Thoracic aorta (tissue), 2 donors: ENCODE measurements around the gene LZTS3. TPM values are rescaled to one million over a fixed set of nuclear protein-coding genes. Genes with fewer than 3 reads are reported as not detected.
"Not testable (repeated sequence)": the region's sequence is repeated elsewhere in the genome, so short reads cannot be mapped to it uniquely, and the experiment has no call there.

ENCODE experiments used
- ATAC-seq: fragments of 150-250 bp; one replicate; pipeline ENCODE4 v1.8.0; 2017; ENCODE audit warnings: low read depth; ENCODE audit not compliant: insufficient number of reproducible peaks, low FRiP score
- DNase-seq: peaks from one replicate; pipeline ENCODE4 v3.0.0-alpha.2; 2020; ENCODE audit warnings: low spot score
- H3K27ac ChIP-seq, 2 donors: fragments of 200-600 bp; sonication (generic); 1 replicate in 1 of 2; 2 replicates in 1 of 2; pipeline ENCODE4 v1.5.1; 2016; ENCODE audit warnings: mild to moderate bottlenecking in 2 of 2, moderate library complexity in 2 of 2
- H3K27me3 ChIP-seq: fragments of 200-600 bp; sonication (generic); replicated peaks from 2 replicates; pipeline ENCODE4 v1.6.0; 2016; ENCODE audit warnings: mild to moderate bottlenecking; ENCODE audit not compliant: insufficient read depth
- H3K36me3 ChIP-seq: fragments of 200-600 bp; sonication (generic); one replicate; pipeline ENCODE4 v1.5.1; 2016
- H3K4me1 ChIP-seq, 2 donors: fragments of 200-600 bp; sonication (generic); 1 replicate in 1 of 2; 2 replicates in 1 of 2; pipeline versions ENCODE4 v1.5.1 to v1.6.0; 2016; ENCODE audit warnings: low read depth in 2 of 2, mild to moderate bottlenecking in 1 of 2; ENCODE audit not compliant: control insufficient read depth in 1 of 2
- H3K4me3 ChIP-seq: fragments of 200-600 bp; sonication (generic); 2 replicates; pipeline ENCODE4 v1.5.1; 2016; ENCODE audit warnings: mild to moderate bottlenecking
- H3K9me3 ChIP-seq: fragments of 200-600 bp; sonication (generic); 2 replicates; pipeline ENCODE4 v1.5.1; 2016
- total RNA-seq, 2 donors: library from RNA; depleted of rRNA; stranded (reverse); fragments of >200 nt; gene quantifications; one replicate each; pipeline versions ENCODE4 v1.1.0 to v1.2.3, GENCODE V29; 2016
- TF ChIP-seq, protein P1 (sequence below): fragments of 200-600 bp; sonication (generic); IDR thresholded peaks from one replicate; pipeline ENCODE4 v1.5.1; 2019; ENCODE audit warnings: antibody characterized with exemption

The LZTS3 gene
- total RNA-seq, 2 donors from 2014 or later, result 9.5 to 18.1 TPM

DNA sequence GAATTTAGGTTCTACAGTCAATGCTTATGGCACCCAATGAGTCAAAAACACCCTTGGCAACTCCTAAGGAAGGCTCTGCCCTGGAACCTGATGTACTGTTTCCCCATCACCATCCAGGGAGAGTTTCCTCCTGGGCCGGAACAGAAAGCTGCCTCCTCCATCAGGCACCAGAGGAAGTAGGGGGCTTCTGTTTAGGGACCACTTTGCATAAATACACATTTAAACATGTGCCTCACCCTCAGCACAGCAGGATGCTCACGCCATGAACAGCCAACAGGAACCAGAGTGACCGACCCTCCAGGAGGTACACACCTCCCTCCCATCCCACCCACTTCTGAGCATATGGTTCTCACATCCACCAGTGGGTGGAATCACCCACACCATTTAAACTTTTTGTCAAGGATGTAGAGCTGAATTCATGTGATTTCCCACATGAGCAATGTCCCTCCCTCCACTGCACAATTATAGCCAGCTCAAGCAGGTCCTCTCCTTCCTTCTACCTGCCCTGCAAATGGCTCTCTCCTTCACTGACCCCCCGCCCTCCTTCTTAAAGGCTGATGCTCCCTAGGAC lies 16.3 kb upstream of the LZTS3 start:
- H3K27ac ChIP-seq, result no peak overlapping the region
- no peaks in the 10 kb centered on the region for H3K27me3 ChIP-seq
- ATAC-seq (no peak), DNase-seq (no peak)
- H3K36me3 ChIP-seq, result peaks cover 53% of the 10 kb centered on the region
- H3K9me3 ChIP-seq, result no peaks in the 10 kb centered on the region
- H3K4me3 ChIP-seq, result no peak overlapping the region
- TF ChIP-seq, protein P1, sequence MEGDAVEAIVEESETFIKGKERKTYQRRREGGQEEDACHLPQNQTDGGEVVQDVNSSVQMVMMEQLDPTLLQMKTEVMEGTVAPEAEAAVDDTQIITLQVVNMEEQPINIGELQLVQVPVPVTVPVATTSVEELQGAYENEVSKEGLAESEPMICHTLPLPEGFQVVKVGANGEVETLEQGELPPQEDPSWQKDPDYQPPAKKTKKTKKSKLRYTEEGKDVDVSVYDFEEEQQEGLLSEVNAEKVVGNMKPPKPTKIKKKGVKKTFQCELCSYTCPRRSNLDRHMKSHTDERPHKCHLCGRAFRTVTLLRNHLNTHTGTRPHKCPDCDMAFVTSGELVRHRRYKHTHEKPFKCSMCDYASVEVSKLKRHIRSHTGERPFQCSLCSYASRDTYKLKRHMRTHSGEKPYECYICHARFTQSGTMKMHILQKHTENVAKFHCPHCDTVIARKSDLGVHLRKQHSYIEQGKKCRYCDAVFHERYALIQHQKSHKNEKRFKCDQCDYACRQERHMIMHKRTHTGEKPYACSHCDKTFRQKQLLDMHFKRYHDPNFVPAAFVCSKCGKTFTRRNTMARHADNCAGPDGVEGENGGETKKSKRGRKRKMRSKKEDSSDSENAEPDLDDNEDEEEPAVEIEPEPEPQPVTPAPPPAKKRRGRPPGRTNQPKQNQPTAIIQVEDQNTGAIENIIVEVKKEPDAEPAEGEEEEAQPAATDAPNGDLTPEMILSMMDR, result no peak
- H3K4me1 ChIP-seq, result no peaks in the 10 kb centered on the region

DNA sequence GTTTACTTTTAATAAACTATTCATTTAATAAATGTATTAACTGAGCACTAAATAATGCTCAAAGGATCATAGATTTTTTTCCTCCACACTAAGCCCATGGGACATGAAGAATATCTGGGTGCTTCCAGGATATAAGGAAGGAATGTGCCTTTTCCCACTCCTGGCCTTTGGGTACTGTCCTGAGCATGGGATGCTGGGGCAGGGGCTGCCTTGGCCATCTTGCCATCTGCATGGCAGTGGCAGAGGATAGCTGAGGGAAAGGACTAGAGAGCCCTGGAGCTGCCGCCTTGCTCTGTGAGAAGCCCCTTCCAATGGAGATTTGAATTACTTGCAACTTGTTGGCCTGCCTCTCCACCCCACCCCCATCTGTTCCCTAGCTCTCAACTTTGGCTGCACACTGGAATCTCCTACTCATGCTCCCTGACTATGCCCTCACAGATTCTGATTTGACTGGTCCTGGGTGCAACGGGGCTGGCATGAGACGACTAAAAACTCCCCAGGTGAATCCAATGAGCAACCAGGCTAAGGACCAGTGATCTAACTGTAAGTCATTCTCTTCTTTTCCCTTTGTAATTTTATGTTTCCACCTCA lies 15.6 kb upstream of the LZTS3 start:
- DNase-seq, result no peak
- no peaks in the 10 kb centered on the region for H3K27me3 ChIP-seq
- H3K4me1 ChIP-seq, result no peaks in the 10 kb centered on the region
- TF ChIP-seq, protein P1, result no peak
- H3K4me3 ChIP-seq, result no peak overlapping the region
- H3K9me3 ChIP-seq, result no peaks in the 10 kb centered on the region
- H3K36me3 ChIP-seq, result peaks cover 46% of the 10 kb centered on the region
- H3K27ac ChIP-seq, result no peak overlapping the region
- no peak for ATAC-seq

GRCh38 chr20:3187861-3188260 lies 14.5 kb upstream of the LZTS3 start:
- not testable (repeated sequence) for H3K4me3 ChIP-seq, H3K27ac ChIP-seq, H3K4me1 ChIP-seq, H3K9me3 ChIP-seq, ATAC-seq, H3K27me3 ChIP-seq, DNase-seq
- peaks cover 36% of the 10 kb centered on the region for H3K36me3 ChIP-seq

- ATAC-seq (no peak), DNase-seq (no peak)
- Histone ChIP-seq H3K27me3 (no peaks in the 10 kb centered on the region), H3K36me3 (peaks cover 3% of the 10 kb centered on the region), H3K4me1 (no peaks in the 10 kb centered on the region), H3K9me3 (no peaks in the 10 kb centered on the region), H3K4me3 (no peak overlapping the region), H3K27ac (no peak overlapping the region)
- TF ChIP-seq, protein P1, result no peak
Measured at GRCh38 chr20:3183896-3184612, 10.7 kb upstream of the LZTS3 start.

DNA sequence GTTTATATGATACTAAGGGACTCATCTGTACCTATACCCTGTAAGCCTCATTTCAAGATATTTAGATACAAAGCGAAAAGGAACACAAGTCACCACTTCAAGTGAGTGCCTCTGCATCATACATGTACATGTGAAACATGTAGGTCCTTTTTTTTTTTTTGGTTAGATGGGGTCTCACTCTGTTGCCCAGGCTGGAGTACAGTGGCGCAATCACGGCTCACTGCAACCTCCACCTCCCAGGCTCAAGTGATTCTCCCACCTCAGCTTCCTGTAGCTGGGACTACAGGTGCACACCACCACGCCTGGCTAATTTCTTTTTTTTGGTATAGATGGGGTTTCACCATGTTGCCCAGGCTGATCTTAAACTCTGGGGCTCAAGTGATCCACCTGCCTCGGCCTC lies 9.1 kb upstream of the LZTS3 start:
- H3K4me3 ChIP-seq, H3K36me3 ChIP-seq, H3K9me3 ChIP-seq, H3K27me3 ChIP-seq, ATAC-seq, DNase-seq, H3K4me1 ChIP-seq, H3K27ac ChIP-seq: not testable (repeated sequence)

- ATAC-seq (no peak), DNase-seq (no peak)
- no peaks in the 10 kb centered on the region for H3K9me3 ChIP-seq
Measured at GRCh38 chr20:3181270-3181669, 7.9 kb upstream of the LZTS3 start.

More at GRCh38 chr20:3181270-3181669, 7.9 kb upstream of the LZTS3 start:
- Histone ChIP-seq H3K27ac (no peak overlapping the region), H3K4me3 (no peak overlapping the region), H3K27me3 (no peaks in the 10 kb centered on the region), H3K36me3 (peaks cover 3% of the 10 kb centered on the region), H3K4me1 (no peaks in the 10 kb centered on the region)
- TF ChIP-seq, protein P1, result no peak
